HG03575 (cell line): ENCODE results near the gene PDZD2.

Experiments
- ATAC-seq: cut with Tn5 transposase; IDR thresholded peaks from one replicate; pipeline ENCODE4 v1.9.1; 2021; ENCODE audit not compliant: unreplicated experiment, insufficient number of reproducible peaks, low FRiP score; ENCODE audit errors: extremely low read depth

The PDZD2 gene

GRCh38 chr5:31888564-31888963 lies 249.6 kb downstream of the PDZD2 start:
- ATAC-seq = no peak

- no peak for ATAC-seq
Measured at GRCh38 chr5:31889001-31889561, 250.2 kb downstream of the PDZD2 start.

GRCh38 chr5:31890046-31890445 lies 251.1 kb downstream of the PDZD2 start:
- no peak for ATAC-seq

- ATAC-seq = no peak
Measured at GRCh38 chr5:31894141-31894540, 255.2 kb downstream of the PDZD2 start.

- ATAC-seq = no peak
Measured at GRCh38 chr5:31895199-31895820, 256.4 kb downstream of the PDZD2 start.

GRCh38 chr5:31898036-31898632 lies 259.2 kb downstream of the PDZD2 start:
- ATAC-seq = no peak

GRCh38 chr5:31900296-31900865 lies 261.4 kb downstream of the PDZD2 start:
- no peak for ATAC-seq

DNA sequence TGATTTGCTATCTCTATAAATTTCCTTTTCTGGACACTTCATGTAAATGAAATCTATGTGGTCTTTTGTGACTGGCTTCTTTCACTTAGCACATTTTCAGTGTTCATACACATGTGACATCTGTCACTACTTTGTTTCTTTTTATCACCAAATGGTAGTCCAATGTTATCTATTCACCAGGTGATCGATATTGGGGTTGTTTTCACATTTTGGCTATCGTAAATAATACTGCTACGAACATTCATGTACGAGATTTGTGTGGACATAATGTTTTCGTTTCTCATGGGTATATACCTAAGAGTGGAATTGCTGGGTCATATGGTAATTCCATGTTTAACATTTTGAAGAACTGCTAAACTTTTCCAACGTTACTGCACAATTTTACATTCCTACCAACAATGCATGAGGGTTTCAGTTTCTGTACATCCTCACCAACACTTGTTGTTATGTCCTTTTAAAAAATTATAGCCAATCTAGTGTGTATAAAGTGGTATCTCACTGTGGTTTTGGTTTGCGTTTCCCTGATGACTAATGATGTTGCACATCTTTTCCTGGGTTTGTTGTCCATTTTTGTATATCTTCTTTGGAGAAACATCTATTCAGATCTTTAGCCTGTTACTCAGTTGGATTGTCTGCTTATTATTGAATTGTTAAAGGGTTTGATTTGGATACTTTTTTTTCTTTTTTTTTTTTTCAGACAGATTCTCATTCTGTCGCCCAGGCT lies 263.0 kb downstream of the PDZD2 start:
- no peak for ATAC-seq

GRCh38 chr5:31908396-31908795 lies 269.5 kb downstream of the PDZD2 start:
- no peak for ATAC-seq

DNA sequence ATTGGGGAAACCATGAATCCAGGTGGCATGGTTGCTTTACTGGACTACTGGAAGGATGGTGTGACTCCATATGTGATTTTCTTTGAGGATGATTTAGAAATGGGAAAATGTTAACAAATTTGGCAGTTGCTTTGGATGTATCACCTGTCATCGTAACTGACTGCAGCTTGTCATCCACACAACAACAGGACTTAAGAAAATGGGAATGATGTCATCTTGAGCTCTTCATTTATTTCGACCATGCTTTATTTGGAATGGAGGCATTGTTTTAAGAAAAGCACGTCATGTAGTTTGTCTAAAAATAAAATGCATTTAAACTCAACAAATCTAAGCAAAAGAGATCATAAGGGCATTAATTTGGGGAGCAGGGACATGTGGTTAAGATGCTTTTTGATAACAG lies 270.1 kb downstream of the PDZD2 start:
- no peak for ATAC-seq

DNA sequence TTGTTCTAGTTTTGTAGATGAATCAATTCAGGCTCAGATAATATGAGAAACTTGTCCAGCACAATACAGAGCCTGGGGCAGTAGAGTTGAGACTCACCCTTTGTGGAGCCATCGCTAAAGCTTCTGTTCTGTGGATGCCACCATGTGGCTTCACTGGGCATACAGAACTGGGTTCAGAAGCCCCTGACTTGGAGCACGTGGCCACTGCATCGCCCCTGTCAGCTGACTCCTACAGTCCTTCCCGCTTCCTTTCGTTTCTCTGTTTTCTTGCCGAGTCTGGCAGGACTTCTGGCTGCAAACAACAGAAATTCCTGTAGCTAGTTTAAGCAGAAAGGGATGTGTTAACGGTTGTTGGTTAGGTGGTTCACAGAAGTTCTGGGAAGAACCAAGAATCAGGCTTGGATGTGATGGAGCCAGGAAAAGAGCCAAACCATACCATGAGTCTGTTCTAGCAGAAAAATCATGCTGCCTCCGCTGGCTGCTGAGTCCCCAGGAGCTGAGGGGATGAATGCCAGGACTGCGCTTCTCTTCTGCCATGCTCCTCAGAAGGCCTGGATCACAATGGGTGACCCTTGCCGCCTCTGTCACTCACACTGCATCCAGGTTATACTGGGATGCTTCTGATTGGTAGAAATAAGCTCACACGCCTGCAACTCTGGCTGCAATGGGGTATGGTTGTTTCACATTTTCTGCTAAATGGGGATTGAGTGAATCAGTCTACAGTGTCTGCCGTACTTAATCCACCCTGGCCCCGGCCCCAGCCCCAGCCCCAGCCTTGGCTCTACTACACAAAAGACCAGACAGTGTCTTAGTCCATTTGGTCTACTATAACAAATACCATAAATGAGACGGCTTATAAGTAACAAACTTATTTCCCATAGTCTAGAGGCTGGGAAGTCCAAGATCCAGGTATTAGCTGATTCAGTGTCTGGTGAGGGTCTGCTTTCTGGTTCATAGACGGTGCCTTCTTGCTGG lies 272.6 kb downstream of the PDZD2 start:
- ATAC-seq = no peak

DNA sequence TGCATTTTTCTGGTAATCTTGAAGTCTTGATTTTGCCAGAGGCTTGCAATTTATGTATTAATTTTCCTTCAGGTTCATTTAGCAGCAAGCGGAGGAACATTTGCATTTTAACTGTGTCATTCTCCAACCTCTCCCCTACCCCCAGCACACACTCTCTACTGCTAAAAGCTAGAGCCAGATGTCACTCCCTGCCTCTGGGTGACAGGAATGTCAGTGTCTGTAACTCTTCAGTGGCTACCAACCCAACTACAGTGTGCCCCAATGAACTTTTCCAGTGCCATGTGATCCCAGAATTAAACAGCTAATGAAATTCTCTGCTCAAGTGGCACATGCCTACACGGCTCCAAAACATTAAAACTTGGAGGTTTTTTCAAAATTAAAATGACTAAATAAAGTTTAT lies 274.9 kb downstream of the PDZD2 start:
- ATAC-seq = no peak

DNA sequence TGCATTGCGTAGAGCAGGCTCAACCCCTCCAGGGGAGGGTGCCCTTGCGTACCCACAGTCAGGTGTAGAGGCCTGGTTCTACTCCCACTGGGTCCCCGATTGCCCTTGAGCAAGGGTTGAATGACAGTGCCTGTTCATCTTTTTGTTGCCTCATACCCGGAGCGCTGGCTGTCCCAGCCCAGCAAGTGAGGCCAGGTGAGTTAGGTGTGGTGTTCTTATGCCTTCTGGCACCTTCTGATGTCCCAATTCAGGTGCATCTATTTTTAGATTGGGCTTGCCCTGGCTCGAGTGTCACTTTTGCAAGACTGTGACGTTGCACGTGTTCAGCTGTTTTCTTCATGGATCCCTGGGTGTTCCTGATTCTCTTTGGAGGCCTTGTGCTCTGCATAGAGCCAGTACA lies 277.4 kb downstream of the PDZD2 start:
- no peak for ATAC-seq

DNA sequence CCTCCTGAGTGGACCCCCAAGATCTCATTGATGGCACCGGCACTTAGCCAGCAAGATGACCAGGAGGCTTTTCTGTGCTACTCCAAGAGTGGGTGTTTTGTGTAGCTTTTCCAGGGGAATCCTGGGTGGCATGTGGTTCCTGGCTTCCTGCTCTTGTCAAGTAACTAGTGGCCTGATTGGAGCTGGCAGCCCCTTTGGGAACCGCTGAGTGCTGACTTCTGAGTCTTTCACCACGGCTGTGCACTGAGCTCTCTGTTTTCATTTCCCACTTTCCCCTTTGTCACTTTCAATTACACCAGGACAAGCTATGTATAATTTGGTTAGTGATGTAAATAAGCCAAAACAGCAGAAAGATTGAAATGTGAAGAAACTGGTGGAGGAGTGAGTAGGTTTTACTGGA lies 279.8 kb downstream of the PDZD2 start:
- no peak for ATAC-seq

DNA sequence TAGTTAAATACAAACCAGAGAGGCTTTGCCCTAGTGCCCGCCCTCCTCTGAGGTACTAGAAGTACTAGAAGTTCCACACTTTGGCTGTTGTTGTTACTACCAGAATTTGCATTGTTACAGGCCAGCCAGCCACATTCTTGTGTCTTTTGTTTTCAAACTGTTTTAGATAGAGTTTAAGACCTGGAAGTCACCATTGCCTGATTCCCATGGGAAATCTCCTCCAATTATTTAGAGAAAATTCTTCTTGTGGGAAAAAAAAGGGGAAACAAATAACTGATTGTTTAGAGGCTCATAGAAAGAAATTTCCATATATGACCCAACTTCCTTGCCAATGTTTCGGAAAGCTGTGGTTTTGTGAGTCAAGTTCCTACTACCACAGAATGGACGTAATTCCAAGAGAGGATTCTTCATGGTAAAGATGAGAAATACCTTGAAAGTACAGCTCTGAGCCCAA lies 282.9 kb downstream of the PDZD2 start:
- no peak for ATAC-seq

DNA sequence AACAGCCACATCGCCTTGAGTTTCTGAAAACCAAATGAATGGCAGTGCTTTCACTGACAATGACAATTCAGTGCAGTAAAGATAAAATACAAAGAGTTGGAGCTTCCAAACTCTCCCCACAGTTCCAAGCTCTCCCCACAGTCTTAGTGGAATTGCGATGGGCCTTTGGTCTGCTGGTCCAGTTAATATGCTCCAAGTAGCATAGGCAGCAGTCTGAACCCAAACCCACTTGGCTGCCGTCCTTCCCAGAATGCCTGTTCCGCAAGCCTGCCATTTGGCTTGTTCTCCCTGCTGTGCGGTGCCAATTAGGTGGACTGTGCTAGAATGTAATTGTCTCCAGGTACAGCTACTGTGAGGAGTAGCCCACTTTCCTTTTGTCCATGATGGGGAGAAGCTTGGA lies 285.1 kb downstream of the PDZD2 start:
- no peak for ATAC-seq

DNA sequence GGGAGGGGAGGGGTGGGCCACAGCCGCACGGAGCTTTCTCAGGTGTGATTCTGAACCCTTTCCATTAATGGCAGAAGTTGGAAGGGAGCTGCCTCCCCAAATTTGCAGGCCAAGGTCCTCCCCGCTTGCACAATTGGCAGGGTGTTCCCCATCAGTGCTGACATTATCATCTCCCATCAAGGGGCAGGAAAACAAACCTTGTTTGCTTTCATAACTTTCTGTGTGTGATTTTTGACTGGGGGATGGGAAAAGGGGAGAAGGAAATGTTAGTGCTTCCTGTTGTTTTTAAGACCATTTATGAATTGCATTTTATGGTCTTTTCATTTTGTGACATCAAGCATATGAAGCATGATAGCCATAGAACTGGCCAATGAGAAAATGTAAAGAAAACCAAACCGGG lies 292.9 kb downstream of the PDZD2 start:
- no peak for ATAC-seq

- no peak for ATAC-seq
Measured at GRCh38 chr5:31934156-31934555, 295.2 kb downstream of the PDZD2 start.
